ENCODE results near the gene MSMO1.

GRCh38 chr4:165368114-165368513, 40.6 kb downstream of the MSMO1 start:
- TF ChIP-seq, protein P1, sequence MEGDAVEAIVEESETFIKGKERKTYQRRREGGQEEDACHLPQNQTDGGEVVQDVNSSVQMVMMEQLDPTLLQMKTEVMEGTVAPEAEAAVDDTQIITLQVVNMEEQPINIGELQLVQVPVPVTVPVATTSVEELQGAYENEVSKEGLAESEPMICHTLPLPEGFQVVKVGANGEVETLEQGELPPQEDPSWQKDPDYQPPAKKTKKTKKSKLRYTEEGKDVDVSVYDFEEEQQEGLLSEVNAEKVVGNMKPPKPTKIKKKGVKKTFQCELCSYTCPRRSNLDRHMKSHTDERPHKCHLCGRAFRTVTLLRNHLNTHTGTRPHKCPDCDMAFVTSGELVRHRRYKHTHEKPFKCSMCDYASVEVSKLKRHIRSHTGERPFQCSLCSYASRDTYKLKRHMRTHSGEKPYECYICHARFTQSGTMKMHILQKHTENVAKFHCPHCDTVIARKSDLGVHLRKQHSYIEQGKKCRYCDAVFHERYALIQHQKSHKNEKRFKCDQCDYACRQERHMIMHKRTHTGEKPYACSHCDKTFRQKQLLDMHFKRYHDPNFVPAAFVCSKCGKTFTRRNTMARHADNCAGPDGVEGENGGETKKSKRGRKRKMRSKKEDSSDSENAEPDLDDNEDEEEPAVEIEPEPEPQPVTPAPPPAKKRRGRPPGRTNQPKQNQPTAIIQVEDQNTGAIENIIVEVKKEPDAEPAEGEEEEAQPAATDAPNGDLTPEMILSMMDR (optimal IDR thresholded peaks at IDR 0.05 in 1 of 3, IDR thresholded peaks at IDR 0.05 in 1 of 3, conservative IDR thresholded peaks at IDR 0.05 in 1 of 3; ENCODE audit: extremely low read depth in 1 of 3, insufficient read depth in 2 of 3, low read length in 3 of 3): no peak
- no peak for TF ChIP-seq EZH2 (IDR thresholded peaks at IDR 0.05; ENCODE audit: low read length)
